ENCODE data around the gene TMEM200A. TPM values are rescaled to one million over a fixed set of nuclear protein-coding genes. Genes with fewer than 3 reads are reported as not detected.

TMEM200A gene
- total RNA-seq, 1 donor from 2014 or later = 12.8 TPM

DNA sequence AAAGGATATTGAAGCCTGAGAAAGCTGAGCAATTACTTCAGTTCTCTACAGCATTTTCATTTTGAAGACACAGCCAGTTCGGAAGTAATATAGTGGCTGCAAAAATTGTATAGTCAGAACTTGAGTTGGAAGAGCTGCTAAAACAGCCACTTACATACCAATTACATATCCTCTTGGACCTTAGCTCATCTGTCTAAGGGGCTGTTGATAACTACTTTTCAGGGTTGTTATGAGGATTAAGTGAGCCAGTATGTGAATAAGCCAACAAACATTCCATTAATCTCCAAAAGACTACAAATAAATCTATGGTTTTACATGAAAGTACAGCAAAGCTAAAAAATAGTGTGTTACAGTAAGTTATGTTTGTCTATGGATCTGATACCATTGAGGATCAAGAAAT, 59.7 kb downstream of the TMEM200A start:
- Histone ChIP-seq H3K79me2 (ENCODE audit: low read depth) (no peaks in the 10 kb centered on the region), H4K20me1 (ENCODE audit: low read depth) (no peaks in the 10 kb centered on the region), H2AFZ (replicated peaks) (no peak overlapping the region), H3K36me3 (no peaks in the 10 kb centered on the region), H3K9ac (no peak overlapping the region), H3F3A (ENCODE audit: low read depth) (no peaks in the 10 kb centered on the region), H3K9me3 (ENCODE audit: low read depth) (no peaks in the 10 kb centered on the region), H3K4me2 (no peak overlapping the region), H3K27me3 (no peaks in the 10 kb centered on the region), H3K27ac (no peak overlapping the region), H3K4me1 (peaks cover 8% of the 10 kb centered on the region), H3K4me3 (no peak overlapping the region)
- H3K4me3 Mint-ChIP-seq = no peak overlapping the region
- H3K36me3 Mint-ChIP-seq = peaks cover 4% of the 10 kb centered on the region
- TF ChIP-seq, protein P1, sequence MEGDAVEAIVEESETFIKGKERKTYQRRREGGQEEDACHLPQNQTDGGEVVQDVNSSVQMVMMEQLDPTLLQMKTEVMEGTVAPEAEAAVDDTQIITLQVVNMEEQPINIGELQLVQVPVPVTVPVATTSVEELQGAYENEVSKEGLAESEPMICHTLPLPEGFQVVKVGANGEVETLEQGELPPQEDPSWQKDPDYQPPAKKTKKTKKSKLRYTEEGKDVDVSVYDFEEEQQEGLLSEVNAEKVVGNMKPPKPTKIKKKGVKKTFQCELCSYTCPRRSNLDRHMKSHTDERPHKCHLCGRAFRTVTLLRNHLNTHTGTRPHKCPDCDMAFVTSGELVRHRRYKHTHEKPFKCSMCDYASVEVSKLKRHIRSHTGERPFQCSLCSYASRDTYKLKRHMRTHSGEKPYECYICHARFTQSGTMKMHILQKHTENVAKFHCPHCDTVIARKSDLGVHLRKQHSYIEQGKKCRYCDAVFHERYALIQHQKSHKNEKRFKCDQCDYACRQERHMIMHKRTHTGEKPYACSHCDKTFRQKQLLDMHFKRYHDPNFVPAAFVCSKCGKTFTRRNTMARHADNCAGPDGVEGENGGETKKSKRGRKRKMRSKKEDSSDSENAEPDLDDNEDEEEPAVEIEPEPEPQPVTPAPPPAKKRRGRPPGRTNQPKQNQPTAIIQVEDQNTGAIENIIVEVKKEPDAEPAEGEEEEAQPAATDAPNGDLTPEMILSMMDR (IDR thresholded peaks at IDR 0.05) = no peak
- TF ChIP-seq EZH2phosphoT487 (IDR thresholded peaks at IDR 0.05) (no peak), EZH2 (IDR thresholded peaks at IDR 0.05) (no peak)
- H3K27ac Mint-ChIP-seq = no peak overlapping the region
- H3K27me3 Mint-ChIP-seq (ENCODE audit: insufficient read depth, low read depth) = no peaks in the 10 kb centered on the region
- H3K4me1 Mint-ChIP-seq = peaks cover 9% of the 10 kb centered on the region
- no peak for DNase-seq (ENCODE audit: low spot score)
- peaks cover 2% of the 10 kb centered on the region for H3K9me3 Mint-ChIP-seq

DNA sequence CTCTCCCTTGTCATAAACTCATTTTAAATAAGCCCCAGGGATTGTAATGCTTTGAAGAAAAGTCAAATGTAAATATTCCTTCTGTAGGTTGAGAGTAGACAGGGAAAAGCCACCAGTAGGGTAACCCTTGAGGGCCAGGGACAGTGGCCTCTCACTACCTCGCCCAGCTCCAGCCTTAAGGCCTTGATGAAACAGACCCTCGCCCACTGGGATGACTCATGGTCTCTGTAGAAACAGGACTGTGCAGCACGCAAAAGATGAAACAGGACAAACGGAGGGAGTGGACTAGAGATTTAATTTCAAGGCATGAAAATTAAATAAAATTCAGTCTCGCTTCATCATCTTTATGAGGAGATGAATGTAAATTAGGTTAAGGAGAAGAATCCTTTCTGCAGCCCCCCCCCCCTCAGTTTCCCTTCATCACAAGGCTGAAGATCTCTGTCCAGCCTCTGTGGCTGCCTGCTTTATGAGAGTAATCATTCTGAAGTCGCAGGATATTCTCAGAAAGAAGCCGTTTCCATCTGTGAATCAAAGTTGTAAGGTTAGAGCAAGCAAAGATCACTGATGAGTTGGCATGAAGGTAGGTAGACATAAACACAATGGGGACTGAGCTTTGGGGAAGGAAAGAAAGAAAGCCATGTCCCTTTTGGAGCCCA, 60.4 kb downstream of the TMEM200A start:
- no peaks in the 10 kb centered on the region for H3F3A ChIP-seq (ENCODE audit: low read depth)
- H3K27ac Mint-ChIP-seq = no peak overlapping the region
- no peaks in the 10 kb centered on the region for H3K9me3 ChIP-seq (ENCODE audit: low read depth)
- no peak for DNase-seq (ENCODE audit: low spot score)
- H3K27me3 Mint-ChIP-seq (ENCODE audit: insufficient read depth, low read depth) = no peaks in the 10 kb centered on the region
- H3K9ac ChIP-seq = no peak overlapping the region
- no peak overlapping the region for H2AFZ ChIP-seq (replicated peaks)
- H3K36me3 Mint-ChIP-seq = peaks cover 4% of the 10 kb centered on the region
- peaks cover 8% of the 10 kb centered on the region for H3K4me1 ChIP-seq
- peaks cover 2% of the 10 kb centered on the region for H3K9me3 Mint-ChIP-seq
- H3K27me3 ChIP-seq = no peaks in the 10 kb centered on the region
- H3K27ac ChIP-seq = no peak overlapping the region
- TF ChIP-seq EZH2phosphoT487 (IDR thresholded peaks at IDR 0.05) = no peak
- no peak for TF ChIP-seq EZH2 (IDR thresholded peaks at IDR 0.05)
- TF ChIP-seq, protein P1 (IDR thresholded peaks at IDR 0.05) = no peak
- no peaks in the 10 kb centered on the region for H3K79me2 ChIP-seq (ENCODE audit: low read depth)
- no peak overlapping the region for H3K4me2 ChIP-seq
- H4K20me1 ChIP-seq (ENCODE audit: low read depth) = no peaks in the 10 kb centered on the region
- H3K4me3 Mint-ChIP-seq = no peak overlapping the region
- H3K4me1 Mint-ChIP-seq = peaks cover 10% of the 10 kb centered on the region
- no peaks in the 10 kb centered on the region for H3K36me3 ChIP-seq
- no peak overlapping the region for H3K4me3 ChIP-seq

DNA sequence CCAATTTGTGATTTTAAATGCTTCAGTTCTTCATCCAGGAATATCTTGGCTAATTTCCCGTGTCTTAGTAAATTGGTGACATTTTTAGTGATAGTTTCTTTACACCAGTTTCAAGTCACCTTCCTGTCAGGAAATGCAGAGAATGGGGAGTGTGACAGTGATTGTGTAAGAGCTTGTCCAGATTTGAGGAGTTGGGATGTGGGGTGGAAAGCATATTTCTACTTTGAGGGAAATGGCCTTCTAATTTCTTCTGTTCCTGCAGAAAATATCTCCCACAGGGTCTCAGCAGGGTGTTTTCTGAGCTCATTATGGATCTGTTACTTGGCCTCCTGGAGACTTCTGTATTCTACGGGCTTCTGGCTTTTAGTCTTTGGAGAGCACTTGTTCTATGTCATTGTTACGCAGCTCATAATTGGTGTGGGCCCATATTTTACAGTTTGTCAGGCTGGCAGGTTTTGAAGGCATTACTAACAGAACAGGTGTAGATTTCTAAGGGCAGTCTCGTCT, 65.6 kb downstream of the TMEM200A start:
- Histone ChIP-seq H3K36me3 (no peaks in the 10 kb centered on the region), H3K9me3 (ENCODE audit: low read depth) (no peaks in the 10 kb centered on the region), H3K4me3 (no peak overlapping the region), H3K9ac (no peak overlapping the region), H2AFZ (replicated peaks) (no peak overlapping the region), H4K20me1 (ENCODE audit: low read depth) (no peaks in the 10 kb centered on the region), H3K4me1 (peaks cover 11% of the 10 kb centered on the region), H3K27me3 (no peaks in the 10 kb centered on the region), H3K79me2 (ENCODE audit: low read depth) (no peaks in the 10 kb centered on the region), H3K27ac (no peak overlapping the region), H3K4me2 (no peak overlapping the region), H3F3A (ENCODE audit: low read depth) (no peaks in the 10 kb centered on the region)
- Mint-ChIP-seq H3K27ac (no peak overlapping the region), H3K4me1 (peaks cover 17% of the 10 kb centered on the region), H3K4me3 (no peak overlapping the region), H3K36me3 (peaks cover 5% of the 10 kb centered on the region), H3K9me3 (no peaks in the 10 kb centered on the region), H3K27me3 (ENCODE audit: insufficient read depth, low read depth) (no peaks in the 10 kb centered on the region)
- no peak for DNase-seq (ENCODE audit: low spot score)
- TF ChIP-seq EZH2phosphoT487 (IDR thresholded peaks at IDR 0.05) = no peak
- no peak for TF ChIP-seq EZH2 (IDR thresholded peaks at IDR 0.05)
- TF ChIP-seq, protein P1 (IDR thresholded peaks at IDR 0.05) = no peak
